Measurements from ENCODE around the gene DNAH1.

DNA sequence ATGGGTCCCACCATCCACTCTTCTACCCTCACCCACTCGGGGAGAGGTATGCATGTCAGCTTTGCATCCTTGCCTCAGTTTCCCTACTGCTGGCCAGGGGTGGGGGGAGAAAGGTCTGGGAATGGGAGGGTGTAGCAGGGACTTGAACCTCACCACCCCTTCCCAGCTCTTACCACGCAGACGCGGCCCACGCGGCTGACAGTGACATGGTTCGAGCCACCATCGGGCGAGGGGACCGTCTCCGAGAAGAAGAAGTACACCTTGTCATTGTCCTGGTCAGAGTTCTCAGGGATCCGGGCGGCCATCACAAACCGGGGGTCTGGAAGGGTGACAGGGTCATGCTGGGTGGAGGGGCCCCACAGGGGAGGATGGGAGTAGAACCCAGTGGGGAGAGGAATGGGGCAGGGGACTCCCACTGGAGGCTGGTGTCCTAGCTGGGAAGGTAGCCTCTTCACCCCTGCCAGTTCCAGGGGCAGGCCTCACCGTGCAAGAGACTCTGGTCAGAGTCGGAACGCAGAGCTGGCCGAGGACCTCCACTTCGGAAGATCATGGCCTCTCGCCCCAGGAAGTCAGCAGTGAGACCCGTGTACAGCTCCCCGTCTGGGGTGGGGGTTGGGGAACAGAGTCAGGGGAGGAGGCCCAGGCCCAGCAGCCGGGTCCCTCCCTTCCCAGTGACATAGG is 125.1 kb downstream of the DNAH1 start:
- TF ChIP-seq CTCF (IDR thresholded peaks at IDR 0.05) (no peak), POLR2A (IDR thresholded peaks at IDR 0.05) (no peak)

Measured in Peyer's patch (tissue), 4 donors.